Endometrium (tissue), 2 donors: ENCODE data around the gene RFX6.

Source experiments
- FAIRE-seq: peaks from 2 replicates; lab custom pipeline; 2012; peaks lifted over from hg19 to GRCh38; lab: Jason Lieb, UNC
- donor health status: control.
- donor health status: control.

Gene RFX6

DNA sequence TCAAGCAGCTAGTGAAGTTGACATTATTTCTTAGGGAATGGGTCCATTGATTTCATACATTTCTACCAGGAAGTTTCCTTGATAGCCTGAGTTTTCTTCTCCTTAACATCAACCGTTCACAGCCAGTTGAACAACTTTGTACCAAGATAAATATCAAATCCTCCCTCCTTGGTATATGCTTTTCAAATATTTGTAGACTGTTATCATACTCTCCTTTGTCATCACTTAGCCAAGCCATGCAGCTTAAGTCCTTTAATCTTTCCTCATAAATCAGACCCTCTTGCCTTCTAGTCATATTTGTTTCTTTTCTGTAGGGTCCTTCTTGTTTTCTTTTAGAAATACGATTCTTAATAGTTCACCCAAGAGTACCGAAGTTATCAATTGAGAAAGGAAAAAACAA, 25.6 kb downstream of the RFX6 start:
- no peak for FAIRE-seq

DNA sequence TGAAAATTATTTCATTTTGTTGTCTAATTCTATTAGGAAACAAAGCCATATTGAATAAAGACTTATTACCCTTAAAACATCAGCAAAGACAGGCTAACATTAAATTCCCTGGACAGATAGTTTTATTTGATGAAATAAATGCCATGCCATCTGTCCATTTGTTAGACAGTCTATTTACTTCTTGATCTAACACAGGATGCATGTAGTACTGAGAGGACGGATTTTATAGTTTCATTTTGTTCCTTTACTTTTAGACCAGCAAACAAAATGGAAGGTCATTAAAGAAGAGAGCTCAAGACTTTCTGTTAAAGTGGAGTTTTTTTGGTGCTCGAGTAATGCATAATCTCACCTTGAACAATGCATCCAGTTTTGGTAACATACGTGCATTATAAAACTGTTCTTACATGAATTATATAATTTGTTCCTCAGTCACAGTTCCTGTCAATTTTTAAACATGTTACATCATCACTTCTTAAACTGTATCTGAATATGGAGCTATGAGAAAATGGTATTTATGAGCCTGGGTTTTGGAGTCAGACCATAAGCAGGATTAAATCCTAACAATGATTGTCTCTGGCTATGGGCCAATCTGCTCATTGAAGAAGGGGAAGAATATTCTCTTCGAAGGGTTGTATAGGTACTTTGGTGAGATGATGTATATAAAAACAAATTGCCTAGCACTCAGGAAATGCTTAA, 46.0 kb downstream of the RFX6 start:
- FAIRE-seq, result no peak

DNA sequence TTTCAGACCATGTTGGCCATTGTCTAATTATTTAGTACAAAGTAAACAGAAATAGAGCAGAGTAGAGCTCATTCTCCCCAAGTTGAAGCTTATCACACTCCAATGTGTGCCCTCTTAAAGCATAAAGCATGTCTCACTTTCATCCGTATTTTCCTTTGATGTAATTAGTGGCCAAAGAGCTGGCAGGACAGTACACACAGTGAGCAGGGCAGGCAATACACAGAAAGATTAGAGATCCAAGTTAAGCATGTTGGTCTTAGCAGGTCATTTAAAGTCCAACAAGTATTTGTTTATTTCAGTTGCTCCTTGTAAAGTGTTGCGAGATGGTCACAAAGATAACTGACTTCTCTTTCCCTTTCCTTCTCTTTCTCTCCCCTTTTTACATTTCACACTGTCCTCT, 47.2 kb downstream of the RFX6 start:
- no peak for FAIRE-seq

DNA sequence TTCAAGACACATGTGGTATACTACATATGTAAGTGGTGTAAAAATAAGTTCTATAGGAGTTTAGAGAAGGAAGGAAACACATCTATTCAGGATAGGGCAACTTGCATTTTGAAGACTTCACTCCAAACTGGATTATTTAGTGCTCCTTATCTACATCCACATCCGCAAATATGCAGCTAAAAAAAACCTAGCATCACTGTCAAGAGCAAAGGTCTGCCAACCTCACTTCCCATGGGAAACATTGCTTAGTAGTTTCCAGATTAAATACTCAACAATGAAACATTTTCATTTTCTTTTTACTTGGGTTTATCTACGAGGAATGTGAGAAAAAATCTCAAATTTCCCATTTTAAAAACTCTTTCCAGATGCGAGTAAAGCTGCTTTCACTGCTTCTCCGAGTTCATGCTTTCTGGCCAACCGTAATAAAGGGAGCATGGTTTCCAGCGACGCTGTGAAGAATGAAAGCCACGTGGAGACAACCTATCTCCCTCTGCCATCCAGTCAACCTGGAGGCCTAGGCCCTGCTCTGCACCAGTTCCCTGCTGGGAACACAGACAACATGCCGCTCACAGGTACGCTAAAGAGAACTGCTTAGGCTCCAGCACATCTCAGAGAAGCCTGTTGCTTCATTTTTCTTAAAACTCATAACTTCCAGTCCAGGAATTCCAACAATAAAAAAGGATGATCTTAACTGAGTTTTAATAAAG, 48.2 kb downstream of the RFX6 start:
- no peak for FAIRE-seq

DNA sequence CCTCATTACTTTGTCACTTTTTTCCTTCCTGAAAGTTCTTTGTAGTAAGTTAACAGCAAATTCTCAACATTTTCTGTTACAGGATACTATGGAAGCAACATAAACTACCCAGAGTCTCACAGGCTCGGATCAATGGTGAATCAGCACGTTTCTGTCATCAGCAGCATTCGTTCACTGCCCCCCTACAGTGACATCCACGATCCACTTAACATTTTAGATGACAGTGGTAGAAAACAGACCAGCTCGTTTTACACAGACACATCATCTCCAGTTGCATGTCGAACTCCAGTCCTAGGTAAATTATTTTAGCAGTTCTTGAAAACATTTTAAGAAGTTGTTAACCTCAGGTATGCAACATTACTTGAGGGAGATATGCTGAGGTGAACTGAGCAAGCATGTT, 51.6 kb downstream of the RFX6 start:
- FAIRE-seq, result no peak

DNA sequence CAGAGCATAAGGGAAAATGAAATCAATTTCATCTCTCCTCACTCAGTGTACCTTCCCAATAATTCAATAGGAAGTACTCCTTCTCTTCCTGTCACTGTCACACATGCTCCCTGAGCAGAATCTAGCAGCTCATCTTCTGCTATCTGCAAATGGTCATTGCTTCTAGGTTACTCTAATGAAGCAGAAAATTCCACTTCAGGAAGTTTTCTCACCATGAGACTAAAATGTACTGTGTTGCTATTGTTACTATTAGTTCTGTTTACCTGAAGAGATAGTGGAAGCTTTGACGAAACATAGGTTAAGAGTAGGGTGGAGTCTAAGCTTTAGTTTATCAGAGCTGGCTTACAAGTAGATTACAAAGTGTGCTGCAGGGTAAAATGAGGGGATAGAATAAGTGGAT, 52.8 kb downstream of the RFX6 start:
- FAIRE-seq, result no peak

DNA sequence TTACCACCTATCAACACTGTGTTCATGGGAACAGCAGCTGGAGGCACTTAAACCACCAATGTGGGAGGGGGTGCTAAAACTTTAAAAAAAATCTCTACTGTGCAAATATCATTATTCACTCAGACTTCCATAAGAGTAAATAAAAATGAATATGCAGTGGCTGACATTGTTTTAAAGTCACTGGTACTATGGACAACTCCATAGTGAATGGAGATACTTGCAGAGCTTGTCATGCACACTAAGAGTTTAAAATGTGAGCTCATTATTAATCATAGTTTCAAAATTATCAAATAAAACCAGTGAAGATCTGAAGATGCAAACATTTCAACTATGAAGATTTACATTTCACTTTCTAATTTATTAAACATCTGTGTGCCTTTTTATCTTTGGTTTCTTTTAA, 54.4 kb downstream of the RFX6 start:
- no peak for FAIRE-seq

DNA sequence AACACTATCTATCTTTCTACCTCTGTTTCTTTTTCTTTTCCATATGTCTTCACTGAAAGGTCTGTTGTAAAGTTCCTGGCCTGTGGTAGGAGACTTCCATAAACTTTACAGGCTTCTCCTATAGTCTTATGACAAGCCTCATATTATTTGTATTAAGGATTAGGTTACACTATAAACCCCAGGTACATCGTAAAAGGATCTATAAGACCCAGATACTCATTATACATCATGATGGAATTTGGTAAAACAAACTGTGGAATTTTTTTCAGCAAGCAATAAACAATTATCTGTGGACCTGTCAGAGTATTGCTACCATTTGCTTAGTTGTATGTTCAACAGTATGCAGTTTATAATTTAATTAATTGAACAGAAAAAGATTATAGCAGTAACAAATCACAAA, 55.5 kb downstream of the RFX6 start:
- FAIRE-seq, result no peak

DNA sequence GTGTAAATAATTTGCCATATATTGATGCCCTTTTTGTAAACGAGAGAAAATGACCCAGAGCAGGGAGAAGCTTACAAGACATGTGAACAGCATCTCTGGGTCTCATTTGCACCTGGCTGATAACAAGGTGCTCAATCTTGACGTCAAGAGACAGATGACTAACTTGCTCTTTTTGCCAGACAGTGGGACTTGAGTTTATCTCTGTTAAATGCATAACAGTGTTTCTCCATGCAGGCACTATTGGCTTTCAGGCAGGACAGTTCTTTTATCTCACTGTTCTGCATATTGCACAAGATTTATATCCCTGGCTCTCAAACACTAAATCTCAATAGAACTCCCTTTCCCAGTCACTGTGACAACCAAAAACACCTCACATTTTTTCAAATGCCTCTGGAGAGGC, 56.4 kb downstream of the RFX6 start:
- no peak for FAIRE-seq

DNA sequence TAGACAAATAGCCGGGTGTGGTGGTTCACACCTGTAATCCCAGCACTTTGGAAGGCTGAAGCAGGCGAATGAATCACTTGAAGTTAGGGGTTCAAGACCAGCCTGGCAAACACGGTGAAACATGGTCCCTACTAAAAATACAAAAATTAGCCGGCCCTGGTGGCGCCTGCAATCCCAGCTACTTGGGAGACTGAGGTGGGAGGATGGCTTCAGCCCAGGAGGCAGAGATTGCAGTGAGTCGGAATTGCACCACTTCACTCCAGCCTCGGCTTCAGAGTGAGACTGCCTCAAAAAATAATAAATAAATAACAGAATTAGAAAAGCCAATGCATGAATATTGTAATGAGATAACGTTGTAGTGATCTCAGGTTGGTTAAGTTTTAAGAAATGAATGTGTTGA, 61.3 kb downstream of the RFX6 start:
- FAIRE-seq, result no peak

DNA sequence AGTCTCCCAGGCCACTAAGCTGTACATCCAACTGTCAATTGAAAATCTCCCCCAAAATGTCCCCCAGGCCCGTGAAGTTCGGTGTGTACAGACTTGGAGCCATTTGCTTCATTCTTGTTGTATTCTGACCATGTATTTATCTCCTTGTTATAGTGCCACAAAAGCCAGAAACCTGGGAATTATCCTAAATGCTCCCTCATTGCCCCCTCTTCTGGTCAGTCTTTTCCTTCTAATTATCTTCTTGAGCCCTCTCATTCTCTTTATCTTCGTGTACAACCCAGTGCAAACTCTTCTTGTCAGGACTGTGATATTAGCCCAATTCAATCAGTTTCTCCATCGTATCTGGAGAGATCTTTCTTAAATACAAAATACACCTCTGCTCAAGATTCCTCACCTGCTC, 64.7 kb downstream of the RFX6 start:
- no peak for FAIRE-seq

DNA sequence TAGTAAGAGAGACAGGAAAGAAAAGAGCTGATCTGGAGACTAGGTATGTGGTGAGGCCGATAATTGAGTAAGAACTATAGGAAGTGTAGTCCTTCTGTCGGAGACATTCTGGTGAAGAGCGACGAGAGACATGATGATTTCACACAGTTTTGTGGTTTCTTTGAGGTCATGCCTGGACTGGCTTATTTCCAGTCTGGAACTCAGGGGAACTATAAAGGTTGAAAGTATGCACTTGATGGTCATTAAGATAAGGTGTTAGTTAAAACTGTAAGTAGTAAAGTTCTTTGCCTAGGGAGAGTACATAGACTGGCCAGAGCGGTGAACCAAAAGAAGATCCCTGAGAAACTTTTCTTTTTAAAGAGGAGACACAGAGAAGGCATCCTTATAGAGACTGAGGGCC, 68.8 kb downstream of the RFX6 start:
- FAIRE-seq, result no peak

DNA sequence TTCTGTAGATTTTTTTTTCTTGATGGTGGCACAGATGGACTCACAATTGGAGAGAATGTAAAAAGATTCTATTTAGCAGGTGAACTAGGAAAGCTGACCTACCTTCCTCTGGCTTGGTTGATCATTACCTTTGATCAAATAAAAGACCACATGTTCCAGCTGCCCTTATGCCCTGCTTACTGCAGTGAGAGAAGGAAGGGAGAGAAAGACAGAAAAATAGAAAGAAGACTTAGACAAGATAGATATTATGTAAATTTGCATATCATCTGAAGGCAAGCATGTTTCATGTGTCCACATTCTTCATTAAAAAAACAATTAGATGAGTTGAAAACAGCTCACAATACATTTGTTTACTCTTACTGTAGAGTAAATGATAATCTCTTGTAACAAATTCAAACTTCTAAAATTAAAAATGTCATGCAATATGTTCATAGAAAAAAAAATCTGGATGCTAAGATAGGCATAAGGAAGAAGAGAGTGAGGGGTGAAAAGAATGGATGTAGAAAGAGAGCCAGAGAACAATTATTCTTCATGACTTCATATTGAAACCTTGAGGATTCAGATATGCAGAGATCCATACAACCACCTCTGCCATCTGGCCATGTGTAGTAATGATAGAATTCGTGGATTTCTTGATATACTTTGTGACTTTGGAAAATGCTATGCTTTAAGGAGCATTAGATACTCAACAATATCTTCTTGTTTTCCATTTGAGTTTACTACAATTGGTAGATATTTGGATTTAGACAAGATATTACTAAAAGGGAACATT, 71.7 kb downstream of the RFX6 start:
- no peak for FAIRE-seq

DNA sequence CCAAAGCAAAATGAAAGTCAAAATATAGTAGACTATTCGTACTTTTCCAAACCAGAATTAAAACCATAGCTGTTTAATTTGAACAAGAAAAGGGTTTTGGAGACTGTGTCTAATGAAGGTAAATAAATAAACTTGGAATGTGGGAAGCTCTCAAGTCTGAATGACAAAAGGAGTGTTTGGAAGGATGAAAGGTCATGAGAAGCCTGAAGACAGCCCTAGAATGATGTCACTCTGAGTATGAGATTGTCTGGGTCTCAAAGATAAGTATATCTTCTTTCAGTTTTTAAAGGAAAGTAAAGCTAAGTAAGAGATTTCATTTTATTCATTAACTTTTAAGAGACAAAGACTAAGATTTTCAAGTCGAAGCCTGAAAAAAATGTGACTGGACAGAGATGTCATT, 72.9 kb downstream of the RFX6 start:
- no peak for FAIRE-seq

DNA sequence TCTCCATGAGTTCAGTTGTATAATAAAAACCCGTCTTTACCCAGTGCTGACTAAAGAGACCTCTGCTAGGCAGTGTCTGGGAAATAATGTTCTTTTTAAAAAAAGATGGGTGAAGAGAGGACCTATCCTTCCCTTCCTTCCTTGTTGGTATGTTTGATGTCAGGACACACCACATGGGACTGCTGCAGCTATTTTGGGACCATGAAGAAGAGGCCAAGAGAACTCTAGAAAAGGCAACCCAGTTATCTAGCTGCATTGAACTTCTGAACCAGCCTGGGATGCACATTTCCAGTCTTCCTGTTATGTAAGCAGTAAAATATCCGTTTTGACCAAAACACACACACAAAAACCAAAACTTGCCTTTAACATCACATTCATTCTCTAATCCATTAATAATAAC, 77.3 kb downstream of the RFX6 start:
- FAIRE-seq, result no peak

DNA sequence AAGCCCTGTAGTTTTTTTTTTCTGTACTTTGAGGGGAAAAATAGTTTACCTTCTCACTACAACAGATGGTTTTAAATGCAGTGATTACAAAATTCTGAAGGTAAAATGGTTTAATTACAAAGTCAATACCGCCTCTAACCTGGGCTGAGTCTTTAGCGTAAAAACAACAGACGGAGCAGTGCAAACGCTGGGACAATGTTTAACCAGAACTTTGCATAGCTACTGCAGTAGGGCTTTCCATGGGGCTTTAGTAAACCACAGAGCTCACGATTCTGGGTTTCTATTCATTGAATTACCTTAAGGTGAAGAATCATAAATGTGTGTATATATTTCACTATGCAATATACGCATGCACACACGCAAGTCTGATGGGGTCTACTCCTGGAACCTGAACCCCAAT, 77.9 kb downstream of the RFX6 start:
- FAIRE-seq, result no peak

DNA sequence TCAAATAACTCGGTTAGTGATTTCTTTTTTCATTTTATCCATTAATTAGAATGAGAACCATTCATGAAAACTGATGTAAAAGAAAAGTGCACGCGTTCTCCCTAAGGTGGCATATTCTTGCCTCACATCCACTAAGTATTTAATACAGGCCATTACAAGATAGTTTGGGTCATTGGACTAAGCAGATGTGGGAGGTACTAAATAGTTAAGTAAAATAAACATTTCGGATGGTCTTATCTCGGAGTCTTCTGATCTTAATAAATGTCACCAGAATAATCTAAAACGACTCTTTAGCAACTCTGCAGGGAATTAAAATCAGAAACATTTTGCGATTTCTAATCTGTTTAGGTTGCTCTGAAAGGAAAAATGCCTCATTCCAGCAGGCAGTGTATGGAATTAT, 78.7 kb downstream of the RFX6 start:
- no peak for FAIRE-seq

DNA sequence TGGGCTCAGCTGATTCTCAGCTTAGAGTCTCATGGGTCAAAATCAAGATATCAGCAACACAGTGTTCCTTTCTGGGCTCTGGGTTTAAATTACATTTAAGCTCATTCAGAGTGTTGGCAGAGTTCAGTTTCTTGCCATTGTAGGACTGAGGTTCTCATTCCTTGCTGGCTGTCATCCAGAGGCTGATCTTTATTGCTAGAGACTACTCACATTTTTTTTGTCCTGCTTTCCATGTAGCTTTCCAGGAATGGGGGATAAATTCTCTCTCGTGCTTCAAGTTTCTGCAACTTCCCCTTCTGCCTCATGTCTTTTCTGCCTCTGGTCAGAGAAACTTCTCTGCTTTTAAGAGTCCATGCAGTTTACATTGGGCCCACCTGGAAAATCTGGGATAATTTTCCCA, 86.9 kb downstream of the RFX6 start:
- no peak for FAIRE-seq

DNA sequence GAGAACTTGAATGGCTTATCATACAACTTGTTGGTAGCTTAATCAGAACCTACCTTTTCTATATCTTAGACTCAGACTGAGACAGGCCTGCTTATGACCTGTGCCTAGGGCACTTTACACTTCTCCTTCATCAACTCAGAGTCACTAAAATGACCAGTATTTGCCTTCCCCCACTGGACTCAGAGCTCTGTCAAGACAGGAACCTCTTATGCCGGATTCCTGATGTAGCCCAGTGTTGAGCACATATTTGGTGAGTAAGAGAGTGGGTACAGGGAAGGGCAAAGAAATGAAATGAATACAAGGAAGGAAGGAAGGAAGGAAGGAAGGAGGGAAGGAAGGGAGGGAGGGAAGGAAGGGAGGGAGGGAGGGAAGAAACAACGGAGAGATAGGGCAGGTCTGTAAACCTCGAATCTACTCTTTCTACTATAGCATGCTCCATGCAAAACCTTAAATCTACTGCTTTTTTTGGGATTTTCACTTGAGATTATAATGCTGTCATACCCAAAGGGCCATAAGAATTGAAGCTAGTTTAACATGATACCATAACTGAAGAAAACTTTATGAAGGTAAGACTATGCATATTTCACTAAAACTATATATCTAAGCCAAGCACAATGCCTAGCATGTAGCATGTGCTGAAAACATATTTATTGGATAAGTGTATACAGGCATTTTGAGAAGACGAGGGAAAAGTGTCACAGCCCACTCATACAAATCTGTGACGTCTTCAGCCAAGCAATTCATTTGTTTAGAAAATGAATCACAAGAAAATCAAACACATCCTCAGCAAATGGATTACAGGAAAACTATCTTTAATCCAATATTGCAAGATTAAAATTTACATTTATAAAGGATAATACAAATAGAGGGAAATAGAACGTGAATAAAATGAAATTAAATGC, 89.9 kb downstream of the RFX6 start:
- FAIRE-seq, result no peak

DNA sequence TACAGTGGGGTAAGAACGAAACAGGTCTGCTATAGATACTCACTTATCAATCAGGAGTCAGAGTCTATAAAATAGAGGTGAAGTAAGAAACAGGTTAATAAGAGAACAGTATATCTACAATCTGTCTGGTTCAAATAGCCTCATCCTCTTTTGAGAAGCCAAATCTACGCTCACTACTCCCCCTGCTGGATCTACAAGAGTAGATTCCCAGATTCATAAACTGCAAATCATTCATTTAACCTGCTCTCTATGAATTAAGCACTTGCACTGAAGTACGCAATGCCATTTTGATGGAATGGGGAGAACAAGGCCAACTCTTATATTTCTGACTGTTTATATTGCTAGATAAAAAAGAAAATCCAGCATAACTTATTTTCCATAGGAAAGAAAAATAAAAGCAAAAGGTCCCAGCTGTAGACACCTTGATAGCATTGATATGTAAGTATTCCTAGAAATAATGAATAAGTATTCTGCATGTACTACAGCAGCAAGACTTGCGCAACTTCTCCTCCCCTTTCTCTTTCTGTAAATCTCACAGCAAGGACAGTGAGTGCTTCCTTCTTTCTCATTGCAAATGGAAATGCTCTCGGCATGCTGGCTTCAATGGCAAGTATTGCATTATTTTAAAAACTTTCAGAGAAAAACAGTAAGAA, 92.3 kb downstream of the RFX6 start:
- FAIRE-seq, result peak; percentile 70

DNA sequence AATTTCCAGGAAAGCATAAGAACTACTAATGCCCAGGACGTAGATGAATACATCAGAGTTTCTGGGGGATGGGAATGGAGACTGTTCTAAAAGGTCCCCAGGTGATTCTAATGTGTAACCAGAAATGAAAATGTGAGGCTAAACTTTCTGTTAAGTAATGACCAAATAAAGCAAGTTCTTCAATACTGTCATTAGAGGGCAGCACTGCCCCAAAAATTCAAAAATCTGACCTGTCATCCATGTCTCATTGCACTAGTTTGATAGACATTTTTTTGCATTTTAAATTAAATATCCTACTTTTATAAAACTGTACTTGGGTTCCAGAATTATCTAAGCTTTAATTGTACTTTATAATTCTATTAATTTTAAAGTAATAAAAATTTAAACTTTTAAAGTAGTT, 94.9 kb downstream of the RFX6 start:
- FAIRE-seq, result peak; percentile 65

DNA sequence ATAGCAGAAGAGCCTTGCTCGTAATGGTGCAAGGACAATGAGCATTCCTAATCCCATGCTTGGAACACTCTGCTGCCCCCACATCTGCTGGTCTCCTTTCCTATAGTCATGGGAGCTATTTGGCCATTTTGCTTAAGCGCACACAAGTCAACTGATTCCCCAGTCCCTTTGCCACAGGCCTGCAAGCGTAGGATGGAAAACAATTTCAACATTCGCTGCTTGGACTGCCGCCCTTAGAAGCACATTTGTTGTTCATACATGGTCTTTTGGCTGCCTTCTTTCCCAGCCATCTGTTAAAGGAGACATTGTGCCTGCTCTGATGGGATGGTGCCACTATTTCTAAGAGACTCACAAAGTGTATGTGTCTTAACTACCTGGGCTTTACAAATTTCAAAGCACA, 96.9 kb downstream of the RFX6 start:
- FAIRE-seq, result no peak
